Endothelial cell of umbilical vein (primary cell): ENCODE data around the gene CACNA1C. TPM values are rescaled to one million over a fixed set of nuclear protein-coding genes. Genes with fewer than 3 reads are reported as not detected.

Experiments
- BruUV-seq: library from RNA; stranded (reverse); fragments of 400-500 nt; replicated peaks from 2 replicates; lab custom pipeline; 2021; lab: Mats Ljungman, UMichigan
- CTCF ChIA-PET: fragments of 300-600, 350-600 bp; sonication (Branson Sonifier 250); formaldehyde crosslinking; loops from one replicate; lab custom pipeline; 2021; ENCODE audit warnings: antibody characterized with exemption, inconsistent platforms; lab: Charles Lee
- POLR2A ChIA-PET: fragments of 300-600, 350-600 bp; sonication (Branson Sonifier 250); formaldehyde crosslinking; loops from one replicate; lab custom pipeline; 2021; ENCODE audit warnings: antibody characterized with exemption, inconsistent platforms; lab: Charles Lee
- DNase-seq: peaks from one replicate; pipeline ENCODE4 v3.0.0-alpha.2; 2011; ENCODE audit warnings: low read depth, low spot score
- FAIRE-seq: peaks from 2 replicates; lab custom pipeline; 2011; peaks lifted over from hg19 to GRCh38; lab: Jason Lieb, UNC
- H2AFZ ChIP-seq: 2 replicates; pipeline ENCODE4 v1.6.0; 2012; ENCODE audit warnings: low read depth, low read length, control low read depth, inconsistent platforms
- H3K27ac ChIP-seq: 2 replicates; pipeline ENCODE4 v1.5.1; 2011; ENCODE audit warnings: low read depth, mild to moderate bottlenecking, control low read depth, low read length, moderate library complexity; ENCODE audit not compliant: insufficient read depth
- H3K27me3 ChIP-seq, 2 experiments: 2 replicates each; pipeline versions ENCODE4 v1.6.0 to v1.6.1; 2011; ENCODE audit warnings: low read length in 2 of 2, mixed read lengths in 1 of 2; ENCODE audit not compliant: control insufficient read depth in 2 of 2, insufficient read depth in 2 of 2
- H3K36me3 ChIP-seq, 2 experiments: 2 replicates in 1 of 2; 3 replicates in 1 of 2; pipeline ENCODE4 v1.5.1; 2011; ENCODE audit warnings: low read length in 2 of 2, mild to moderate bottlenecking in 1 of 2, moderate library complexity in 1 of 2; ENCODE audit not compliant: control insufficient read depth in 2 of 2, insufficient read depth in 2 of 2; ENCODE audit errors: extremely low read depth in 1 of 2
- H3K4me1 ChIP-seq: 3 replicates; pipeline ENCODE4 v1.5.1; 2011; ENCODE audit warnings: mild to moderate bottlenecking, low read length; ENCODE audit not compliant: control insufficient read depth, insufficient read depth; ENCODE audit errors: extremely low read depth
- H3K4me2 ChIP-seq: 2 replicates; pipeline ENCODE4 v1.6.1; 2011; ENCODE audit warnings: low read length, control low read depth, mixed read lengths; ENCODE audit not compliant: insufficient read depth
- H3K4me3 ChIP-seq, 3 experiments: fragments of 200-600 bp in 1 of 3; sonication (generic), shearing (Covaris generic) in 1 of 3; replicated peaks in 1 of 3; 2 replicates each; pipeline ENCODE4 v1.5.1; 2011 to 2016; ENCODE audit warnings: control low read depth in 3 of 3, low read length in 3 of 3, mild to moderate bottlenecking in 2 of 3, inconsistent platforms in 1 of 3, low read depth in 1 of 3, moderate library complexity in 1 of 3; ENCODE audit not compliant: insufficient read depth in 1 of 3
- H3K79me2 ChIP-seq: 2 replicates; pipeline ENCODE4 v1.6.0; 2012; ENCODE audit warnings: low read length, inconsistent platforms; ENCODE audit not compliant: control insufficient read depth, insufficient read depth
- H3K9ac ChIP-seq: replicated peaks from 2 replicates; pipeline ENCODE3; 2011; ENCODE audit warnings: low read length, control low read depth; ENCODE audit not compliant: insufficient read depth; ENCODE audit errors: extremely low read depth
- H3K9me1 ChIP-seq: replicated peaks from 3 replicates; pipeline ENCODE4 v1.6.0; 2011; ENCODE audit warnings: mild to moderate bottlenecking, low read length; ENCODE audit not compliant: control insufficient read depth, insufficient read depth; ENCODE audit errors: extremely low read depth
- H3K9me3 ChIP-seq: replicated peaks from 2 replicates; pipeline ENCODE4 v1.5.1; 2012; ENCODE audit warnings: low read length, inconsistent platforms; ENCODE audit not compliant: control insufficient read depth, insufficient read depth
- H4K20me1 ChIP-seq: replicated peaks from 2 replicates; pipeline ENCODE3; 2011; ENCODE audit warnings: mild to moderate bottlenecking, low read length; ENCODE audit not compliant: control insufficient read depth, insufficient read depth; ENCODE audit errors: extremely low read depth
- EZH2 ChIP-seq: IDR thresholded peaks from 2 replicates; pipeline ENCODE4 v1.6.1; 2012; ENCODE audit warnings: borderline replicate concordance, low read depth, mild to moderate bottlenecking, moderate library complexity, low read length, inconsistent platforms; ENCODE audit not compliant: severe bottlenecking
- FOS ChIP-seq: IDR thresholded peaks from 2 replicates; pipeline ENCODE4 v1.6.1; 2011; ENCODE audit warnings: mild to moderate bottlenecking, low read length, moderate library complexity, borderline replicate concordance; ENCODE audit not compliant: insufficient read depth
- GATA2 ChIP-seq: IDR thresholded peaks from 2 replicates; pipeline ENCODE4 v1.7.0; 2011; ENCODE audit warnings: low read depth, mild to moderate bottlenecking, moderate library complexity, mixed read lengths, low read length; ENCODE audit not compliant: insufficient read length, insufficient read depth
- JUN ChIP-seq: IDR thresholded peaks from 2 replicates; pipeline ENCODE4 v1.6.1; 2011; ENCODE audit warnings: borderline replicate concordance, low read depth; ENCODE audit not compliant: insufficient read length, insufficient read depth
- MAX ChIP-seq: IDR thresholded peaks from 2 replicates; pipeline ENCODE4 v1.6.1; 2011; ENCODE audit not compliant: insufficient read depth, insufficient read length
- MYC ChIP-seq: IDR thresholded peaks from one replicate; pipeline ENCODE4 v1.6.1; 2011; ENCODE audit warnings: mild to moderate bottlenecking, low read depth, low read length
- POLR2A ChIP-seq: IDR thresholded peaks from 2 replicates; pipeline ENCODE4 v1.6.1; 2012; ENCODE audit warnings: low read depth, mild to moderate bottlenecking, control low read depth, low read length
- POLR2AphosphoS5 ChIP-seq: IDR thresholded peaks from 2 replicates; pipeline ENCODE4 v1.6.1; 2012; ENCODE audit warnings: low read depth, mild to moderate bottlenecking, control low read depth, low read length, moderate library complexity; ENCODE audit not compliant: insufficient read depth
- dilution Hi-C: fragments of 300-500 bp; cut with MboI; formaldehyde crosslinking; loops from one replicate; pipeline ENCODE4 v1.15.0; 2019; ENCODE audit warnings: low sequenced_read_pairs; ENCODE audit not compliant: extremely low pct_ligation_motif_present
- intact Hi-C: fragments of 100-400 bp; cut with micrococcal nuclease; formaldehyde crosslinking; loops from one replicate; pipeline ENCODE4 v1.10.0; 2022
- polyA plus RNA-seq, 4 experiments: library from polyadenylated mRNA; depleted of rRNA in 3 of 4; stranded (reverse) in 3 of 4; unstranded in 1 of 4; fragments of >200 nt; gene quantifications; 2 replicates each; pipeline versions ENCODE4 v1.2.1 to v1.2.3, GENCODE V29; 2011 to 2012; ENCODE audit warnings: missing spikeins in 1 of 4
- total RNA-seq: library from RNA; stranded (reverse); gene quantifications from 2 replicates; pipeline ENCODE4 v1.2.3, GENCODE V29; 2021
- TF ChIP-seq, protein P1 (sequence below), 2 donors: IDR thresholded peaks; 1 replicate in 1 of 2; 2 replicates in 1 of 2; pipeline ENCODE4 v1.5.1; 2011; ENCODE audit warnings: low read length in 2 of 2, mild to moderate bottlenecking in 2 of 2, moderate library complexity in 2 of 2, control low read depth in 1 of 2, inconsistent platforms in 1 of 2, low read depth in 1 of 2; ENCODE audit not compliant: insufficient read depth in 1 of 2; ENCODE audit errors: extremely low read depth in 1 of 2

Gene CACNA1C
- total and polyA plus RNA-seq, 2 donors (not counting 3 experiments of a cell fraction or from before 2014, with no cell fraction given): not detected

- Histone ChIP-seq H3K27me3 (peaks cover 0 to 3% of the 10 kb centered on the region in 2 experiments), H3K79me2 (no peaks in the 10 kb centered on the region), H3K4me2 (no peak overlapping the region), H3K9me3 (no peaks in the 10 kb centered on the region), H3K36me3 (no peaks in the 10 kb centered on the region), H3K27ac (no peak overlapping the region), H4K20me1 (no peaks in the 10 kb centered on the region), H3K4me3 (no peak overlapping the region), H3K9ac (no peak overlapping the region), H3K4me1 (no peaks in the 10 kb centered on the region), H3K9me1 (no peaks in the 10 kb centered on the region), H2AFZ (no peak overlapping the region)
- FAIRE-seq (no peak), DNase-seq (no peak)
- TF ChIP-seq MYC (no peak), GATA2 (no peak), MAX (no peak), POLR2A (no peak)
- intact Hi-C loops: no loop called here
- POLR2A ChIA-PET: no interaction called here
- dilution Hi-C loops: no loop called here
- BruUV-seq: no TSS peak
- CTCF ChIA-PET: interaction anchor here (1.3 kb wide), 1 partner anchor 13 kb away, joined by 8 read pairs; no protein-coding TSS in a partner anchor
These were observed 601.5 kb downstream of the CACNA1C start for GRCh38 chr12:2654311-2654710.

GRCh38 chr12:2654741-2655140 lies 602.0 kb downstream of the CACNA1C start:
- no peaks in the 10 kb centered on the region for H3K9me1 ChIP-seq
- H2AFZ ChIP-seq: no peak overlapping the region
- no peak overlapping the region for H3K4me3 ChIP-seq
- no peak overlapping the region for H3K27ac ChIP-seq
- H4K20me1 ChIP-seq: no peaks in the 10 kb centered on the region
- no peaks in the 10 kb centered on the region for H3K36me3 ChIP-seq
- DNase-seq: no peak
- ChIA-PET CTCF (interaction anchor here (1.3 kb wide), 1 partner anchor 14 kb away, joined by 8 read pairs; no protein-coding TSS in a partner anchor), POLR2A (no interaction called here)
- BruUV-seq: no TSS peak
- H3K9ac ChIP-seq: no peak overlapping the region
- no peak for FAIRE-seq
- H3K79me2 ChIP-seq: no peaks in the 10 kb centered on the region
- H3K9me3 ChIP-seq: no peaks in the 10 kb centered on the region
- no peaks in the 10 kb centered on the region for H3K4me1 ChIP-seq
- dilution Hi-C loops: no loop called here
- TF ChIP-seq, protein P1, sequence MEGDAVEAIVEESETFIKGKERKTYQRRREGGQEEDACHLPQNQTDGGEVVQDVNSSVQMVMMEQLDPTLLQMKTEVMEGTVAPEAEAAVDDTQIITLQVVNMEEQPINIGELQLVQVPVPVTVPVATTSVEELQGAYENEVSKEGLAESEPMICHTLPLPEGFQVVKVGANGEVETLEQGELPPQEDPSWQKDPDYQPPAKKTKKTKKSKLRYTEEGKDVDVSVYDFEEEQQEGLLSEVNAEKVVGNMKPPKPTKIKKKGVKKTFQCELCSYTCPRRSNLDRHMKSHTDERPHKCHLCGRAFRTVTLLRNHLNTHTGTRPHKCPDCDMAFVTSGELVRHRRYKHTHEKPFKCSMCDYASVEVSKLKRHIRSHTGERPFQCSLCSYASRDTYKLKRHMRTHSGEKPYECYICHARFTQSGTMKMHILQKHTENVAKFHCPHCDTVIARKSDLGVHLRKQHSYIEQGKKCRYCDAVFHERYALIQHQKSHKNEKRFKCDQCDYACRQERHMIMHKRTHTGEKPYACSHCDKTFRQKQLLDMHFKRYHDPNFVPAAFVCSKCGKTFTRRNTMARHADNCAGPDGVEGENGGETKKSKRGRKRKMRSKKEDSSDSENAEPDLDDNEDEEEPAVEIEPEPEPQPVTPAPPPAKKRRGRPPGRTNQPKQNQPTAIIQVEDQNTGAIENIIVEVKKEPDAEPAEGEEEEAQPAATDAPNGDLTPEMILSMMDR (IDR thresholded peaks at IDR 0.05; ENCODE audit: extremely low read depth in 1 of 2, insufficient read depth in 1 of 2, low read depth in 1 of 2, low read length in 2 of 2): no peak
- TF ChIP-seq FOS: no peak
- no peak for TF ChIP-seq MYC
- TF ChIP-seq GATA2: no peak
- no peak for TF ChIP-seq JUN
- TF ChIP-seq POLR2A: no peak
- TF ChIP-seq EZH2: no peak
- no peak for TF ChIP-seq POLR2AphosphoS5
- TF ChIP-seq MAX: no peak
- H3K4me2 ChIP-seq: no peak overlapping the region
- peaks cover 0 to 3% of the 10 kb centered on the region in 2 experiments for H3K27me3 ChIP-seq
- intact Hi-C loops: no loop called here
